K562 (cell line): ENCODE results near the gene FKBP7. TPM values are rescaled to one million over a fixed set of nuclear protein-coding genes. Genes with fewer than 3 reads are reported as not detected.

Source experiments
- ATAC-seq: fragments of 200-7000 bp; cut with Tn5 transposase; 3 replicates; pipeline ENCODE4 v1.9.1; 2020; ENCODE audit warnings: moderate library complexity
- BruUV-seq: library from RNA; stranded (reverse); fragments of 400-500 nt; replicated peaks from 2 replicates; lab custom pipeline; 2021; lab: Mats Ljungman, UMichigan
- CTCF ChIA-PET: fragments of 300-600 bp; formaldehyde crosslinking; extraction: SDS; loops from one replicate; lab custom pipeline; 2021; ENCODE audit warnings: low intra/inter-chr PET ratio; lab: Yijun Ruan, JAX
- POLR2A ChIA-PET: fragments of 300-600, 350-650 bp; sonication (Branson Sonifier 250); formaldehyde crosslinking; extraction: SDS; loops from one replicate; lab custom pipeline; 2021; ENCODE audit warnings: antibody characterized with exemption, inconsistent platforms; lab: Yijun Ruan, JAX
- DNase-seq, 4 experiments: peaks; one replicate each; pipeline versions ENCODE4 v3.0.0 to v3.0.0-alpha.2; 2011 to 2018; ENCODE audit warnings: low spot score in 3 of 4, mixed read lengths in 3 of 4; ENCODE audit errors: extremely low read depth in 1 of 4
- FAIRE-seq: peaks from 2 replicates; lab custom pipeline; 2011; peaks lifted over from hg19 to GRCh38; lab: Jason Lieb, UNC
- H2AFZ ChIP-seq: 2 replicates; pipeline ENCODE4 v1.6.0; 2011; ENCODE audit warnings: low read depth, low read length, control low read depth, inconsistent platforms
- H3K27ac ChIP-seq: fragments of 200-600 bp; 3 replicates; pipeline ENCODE4 v1.8.0; 2011; ENCODE audit warnings: low read depth, mild to moderate bottlenecking, control low read depth, inconsistent platforms, low read length, moderate library complexity, mixed read lengths; ENCODE audit errors: extremely low read depth
- H3K27me3 ChIP-seq, 2 experiments: fragments of 300-600 bp in 1 of 2; 2 replicates in 1 of 2; 3 replicates in 1 of 2; pipeline versions ENCODE4 v1.6.0 to v1.8.0; 2011; ENCODE audit warnings: inconsistent platforms in 2 of 2, low read length in 2 of 2, mild to moderate bottlenecking in 1 of 2, mixed read lengths in 1 of 2, moderate library complexity in 1 of 2; ENCODE audit not compliant: control insufficient read depth in 2 of 2, insufficient read depth in 2 of 2
- H3K36me3 ChIP-seq: fragments of 300-600 bp; 3 replicates; pipeline ENCODE4 v1.8.0; 2011; ENCODE audit warnings: mild to moderate bottlenecking, low read length, inconsistent platforms; ENCODE audit not compliant: control insufficient read depth, insufficient read depth
- H3K4me1 ChIP-seq, 2 experiments: fragments of 200-600 bp in 1 of 2; replicated peaks in 1 of 2; 2 replicates in 1 of 2; 3 replicates in 1 of 2; pipeline versions ENCODE4 v1.5.1 to v1.8.0; 2011; ENCODE audit warnings: inconsistent platforms in 2 of 2, low read length in 2 of 2, mild to moderate bottlenecking in 1 of 2, mixed read lengths in 1 of 2, moderate library complexity in 1 of 2; ENCODE audit not compliant: control insufficient read depth in 2 of 2, insufficient read depth in 2 of 2
- H3K4me2 ChIP-seq: 2 replicates; pipeline ENCODE4 v1.6.1; 2011; ENCODE audit warnings: low read length, control low read depth, inconsistent platforms, mixed read lengths; ENCODE audit not compliant: insufficient read depth
- H3K4me3 ChIP-seq: fragments of 200-600 bp; sonication (generic), shearing (Covaris generic); 2 replicates; pipeline ENCODE4 v1.5.1; 2016; ENCODE audit warnings: control low read depth, inconsistent platforms
- H3K79me2 ChIP-seq: fragments of 200-600 bp; 3 replicates; pipeline ENCODE4 v1.8.0; 2011; ENCODE audit warnings: low read length, inconsistent platforms; ENCODE audit not compliant: control insufficient read depth, insufficient read depth
- H3K9ac ChIP-seq, 2 experiments: 2 replicates each; pipeline versions ENCODE4 v1.6.0 to v1.6.1; 2011; ENCODE audit warnings: low read depth in 2 of 2, low read length in 2 of 2, control low read depth in 1 of 2, inconsistent platforms in 1 of 2, mild to moderate bottlenecking in 1 of 2, mixed read lengths in 1 of 2; ENCODE audit not compliant: insufficient read depth in 1 of 2
- H3K9me1 ChIP-seq: one replicate; pipeline ENCODE4 v1.6.0; 2011; ENCODE audit warnings: inconsistent platforms, mild to moderate bottlenecking, low read length, moderate library complexity; ENCODE audit not compliant: control insufficient read depth, insufficient read depth
- H3K9me3 ChIP-seq: replicated peaks from 2 replicates; pipeline ENCODE4 v1.5.1; 2011; ENCODE audit warnings: low read depth, low read length, inconsistent platforms; ENCODE audit not compliant: control insufficient read depth, insufficient read depth
- H4K20me1 ChIP-seq: replicated peaks from 2 replicates; pipeline ENCODE4 v1.6.1; 2011; ENCODE audit warnings: low read length, inconsistent platforms, mixed read lengths; ENCODE audit not compliant: control insufficient read depth, insufficient read depth
- CC2D1A ChIP-seq: fragments of 450-650 bp; IDR thresholded peaks from 2 replicates; pipeline ENCODE4 v1.6.1; 2017; ENCODE audit warnings: mild to moderate bottlenecking
- ETV6 ChIP-seq, 3 experiments: fragments of 150-350 bp in 1 of 3; sonication (generic) in 1 of 3; formaldehyde crosslinking in 1 of 3; IDR thresholded peaks; 2 replicates each; pipeline versions ENCODE4 v1.6.1 to v1.8.0; 2014 to 2022; ENCODE audit warnings: borderline replicate concordance in 2 of 3, low read depth in 2 of 3, antibody characterized with exemption in 1 of 3, low read length in 1 of 3, mild to moderate bottlenecking in 1 of 3, missing genetic modification reagents in 1 of 3
- HMG20A ChIP-seq: fragments of 450-650 bp; formaldehyde crosslinking; conservative IDR thresholded peaks from 2 replicates; pipeline ENCODE4 v1.4.0; 2020; ENCODE audit warnings: mild to moderate bottlenecking, mixed read lengths
- HNRNPK ChIP-seq: fragments of 200-400 bp; formaldehyde crosslinking; IDR thresholded peaks from one replicate; pipeline ENCODE4 v1.6.1; 2018; ENCODE audit warnings: mild to moderate bottlenecking, low read depth, low read length; ENCODE audit not compliant: poor library complexity, severe bottlenecking
- ZNF140 ChIP-seq: fragments of 250-450 bp; sonication (Bioruptor Pico); IDR thresholded peaks from 2 replicates; pipeline ENCODE4 v1.8.0; 2021; ENCODE audit warnings: moderate library complexity, mild to moderate bottlenecking, inconsistent platforms
- ZNF212 ChIP-seq: fragments of 450-650 bp; formaldehyde crosslinking; IDR thresholded peaks from 2 replicates; pipeline ENCODE4 v1.4.0; 2020; ENCODE audit warnings: mild to moderate bottlenecking
- ZNF57 ChIP-seq: fragments of 450-650 bp; formaldehyde crosslinking; IDR thresholded peaks from 2 replicates; pipeline ENCODE4 v1.4.0; 2020; ENCODE audit warnings: mild to moderate bottlenecking, moderate library complexity
- ZNF75A ChIP-seq: fragments of 450-650 bp; formaldehyde crosslinking; IDR thresholded peaks from 2 replicates; pipeline ENCODE4 v1.4.0; 2020; ENCODE audit warnings: mild to moderate bottlenecking
- ZNF77 ChIP-seq: fragments of 250-450 bp; sonication (Bioruptor Pico); IDR thresholded peaks from 2 replicates; pipeline ENCODE4 v1.5.0; 2020
- ZNF780A ChIP-seq: fragments of 250-450 bp; sonication (Bioruptor Pico); IDR thresholded peaks from 2 replicates; pipeline ENCODE4 v1.5.0; 2021; ENCODE audit warnings: mild to moderate bottlenecking
- WGBS: fragments of 100-300 bp; shearing (Covaris generic); methylation state at CpG from one replicate; pipeline ENCODE4 v1.1.6; 2016; ENCODE audit warnings: low coverage, mixed read lengths; ENCODE audit not compliant: insufficient coverage; ENCODE audit errors: missing lambda C conversion rate; 5-methylcytosine and 5-hydroxymethylcytosine counted together
- in situ Hi-C: fragments of 300-500 bp; cut with MboI; formaldehyde crosslinking; loops from 4 replicates; pipeline ENCODE4 v1.15.0; 2018; ENCODE audit warnings: inconsistent platforms, mixed read lengths
- intact Hi-C: fragments of 100-400 bp; cut with micrococcal nuclease; formaldehyde crosslinking; loops from 2 replicates; pipeline ENCODE4 v1.14.2; 2022
- polyA plus RNA-seq, 8 experiments: library from polyadenylated mRNA; depleted of rRNA in 4 of 8; stranded (reverse) in 5 of 8; unstranded in 3 of 8; fragments of >200 nt; fragmentation: Nextera tagmentation in 2 of 8; fragmentation: Illumina TruSeq in 1 of 8; extraction: Ambion mirVana in 2 of 8; extraction: Trizol in 1 of 8; gene quantifications; 2 replicates each; pipeline versions ENCODE4 v1.2.1 to v1.2.3, GENCODE V29; 2011 to 2014; ENCODE audit warnings: inconsistent platforms in 1 of 8, missing spikeins in 1 of 8
- total RNA-seq, 7 experiments: library from RNA; depleted of rRNA in 6 of 7; stranded (reverse); fragments of >200 nt in 6 of 7; fragmentation: Illumina TruSeq in 2 of 7; extraction: Trizol in 2 of 7; gene quantifications; 2 replicates each; pipeline versions ENCODE4 v1.2.1 to v1.2.3, GENCODE V29; 2011 to 2021; ENCODE audit warnings: low replicate concordance in 1 of 7
- TF ChIP-seq, protein P1 (sequence below): fragments of 250-450 bp; sonication (Bioruptor Pico); IDR thresholded peaks from 2 replicates; pipeline ENCODE4 v1.5.0; 2021
- TF ChIP-seq, protein P2 (sequence below): fragments of 450-650 bp; IDR thresholded peaks from 2 replicates; pipeline ENCODE4 v1.6.1; 2016
- TF ChIP-seq, protein P3 (sequence below): fragments of 250-450 bp; sonication (Bioruptor Pico); IDR thresholded peaks from 2 replicates; pipeline ENCODE4 v1.5.1; 2021; ENCODE audit warnings: mild to moderate bottlenecking
- TF ChIP-seq, protein P4 (sequence below): sonication (generic); formaldehyde crosslinking; IDR thresholded peaks from 2 replicates; pipeline ENCODE4 v1.9.0; 2022; ENCODE audit warnings: mild to moderate bottlenecking, missing genetic modification reagents
- TF ChIP-seq, protein P5 (sequence below): fragments of 250-450 bp; sonication (Bioruptor Pico); IDR thresholded peaks from 2 replicates; pipeline ENCODE4 v1.4.0; 2020

The FKBP7 gene
- total and polyA plus RNA-seq, 9 of the 15 experiments (the other 6 are each of a cell fraction or from before 2014, with no cell fraction given), result 6.1 to 23.2 (median 19.0) TPM

DNA sequence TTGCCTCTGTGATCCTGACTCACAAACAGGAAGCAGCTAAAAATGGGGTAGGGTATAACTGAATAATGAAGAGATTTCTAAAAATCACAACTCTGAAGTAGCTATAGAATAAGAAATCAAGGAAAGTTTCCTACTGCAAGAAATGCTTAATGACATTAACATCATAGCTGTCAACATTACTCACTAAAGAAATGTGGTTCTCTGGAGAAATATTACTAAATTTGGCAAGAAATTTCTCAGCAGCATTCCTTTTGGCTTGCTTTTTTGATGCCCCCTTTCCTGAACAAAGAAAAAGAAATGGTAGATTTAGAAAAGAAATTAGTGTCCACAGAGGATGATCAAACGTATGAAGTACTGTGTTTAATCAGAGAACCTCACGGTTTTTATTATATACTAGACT lies 37.0 kb downstream of the FKBP7 start:
- CTCF ChIA-PET, result no interaction called here

More for the DNA sequence above, 37.0 kb downstream of the FKBP7 start:
- H3K9ac ChIP-seq, result no peak overlapping the region
- intact Hi-C loops (no loop called here), in situ Hi-C loops (no loop called here)
- FAIRE-seq (no peak), DNase-seq (no peak), ATAC-seq (no peak)
- peaks cover 87% of the 10 kb centered on the region for H3K36me3 ChIP-seq
- H3K4me3 ChIP-seq, result no peak overlapping the region
- BruUV-seq, result no TSS peak
- H4K20me1 ChIP-seq, result no peaks in the 10 kb centered on the region
- no peak overlapping the region for H3K4me2 ChIP-seq
- no peak overlapping the region for H3K27ac ChIP-seq
- 84% methylated on average over 2 of the region's 2 CpGs for WGBS
- no peaks in the 10 kb centered on the region; a peak in 1 of 5 replicates for H3K4me1 ChIP-seq
- no peaks in the 10 kb centered on the region for H3K9me1 ChIP-seq
- no peaks in the 10 kb centered on the region for H3K27me3 ChIP-seq
- no peaks in the 10 kb centered on the region for H3K9me3 ChIP-seq
- H2AFZ ChIP-seq, result no peak overlapping the region
- TF ChIP-seq ZNF57 (CRISPR knock-in tag) (no peak), ZNF212 (no peak), ZNF77 (CRISPR knock-in tag) (no peak), ZNF780A (CRISPR knock-in tag) (no peak), ETV6 (IDR thresholded peaks at IDR 0.05; ENCODE audit: borderline replicate concordance in 1 of 2, low read depth in 2 of 2, low read length in 1 of 2) (no peak), ETV6 (CRISPR knock-in tag; IDR thresholded peaks at IDR 0.05; ENCODE audit: borderline replicate concordance) (no peak), CC2D1A (no peak), HNRNPK (no peak), ZNF140 (CRISPR knock-in tag) (no peak), ZNF75A (CRISPR knock-in tag) (no peak), HMG20A (CRISPR knock-in tag) (no peak)
- TF ChIP-seq, protein P1, sequence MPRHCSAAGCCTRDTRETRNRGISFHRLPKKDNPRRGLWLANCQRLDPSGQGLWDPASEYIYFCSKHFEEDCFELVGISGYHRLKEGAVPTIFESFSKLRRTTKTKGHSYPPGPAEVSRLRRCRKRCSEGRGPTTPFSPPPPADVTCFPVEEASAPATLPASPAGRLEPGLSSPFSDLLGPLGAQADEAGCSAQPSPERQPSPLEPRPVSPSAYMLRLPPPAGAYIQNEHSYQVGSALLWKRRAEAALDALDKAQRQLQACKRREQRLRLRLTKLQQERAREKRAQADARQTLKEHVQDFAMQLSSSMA (CRISPR knock-in tag), result no peak
- TF ChIP-seq, protein P2, sequence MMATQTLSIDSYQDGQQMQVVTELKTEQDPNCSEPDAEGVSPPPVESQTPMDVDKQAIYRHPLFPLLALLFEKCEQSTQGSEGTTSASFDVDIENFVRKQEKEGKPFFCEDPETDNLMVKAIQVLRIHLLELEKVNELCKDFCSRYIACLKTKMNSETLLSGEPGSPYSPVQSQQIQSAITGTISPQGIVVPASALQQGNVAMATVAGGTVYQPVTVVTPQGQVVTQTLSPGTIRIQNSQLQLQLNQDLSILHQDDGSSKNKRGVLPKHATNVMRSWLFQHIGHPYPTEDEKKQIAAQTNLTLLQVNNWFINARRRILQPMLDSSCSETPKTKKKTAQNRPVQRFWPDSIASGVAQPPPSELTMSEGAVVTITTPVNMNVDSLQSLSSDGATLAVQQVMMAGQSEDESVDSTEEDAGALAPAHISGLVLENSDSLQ, result no peak
- TF ChIP-seq, protein P3, sequence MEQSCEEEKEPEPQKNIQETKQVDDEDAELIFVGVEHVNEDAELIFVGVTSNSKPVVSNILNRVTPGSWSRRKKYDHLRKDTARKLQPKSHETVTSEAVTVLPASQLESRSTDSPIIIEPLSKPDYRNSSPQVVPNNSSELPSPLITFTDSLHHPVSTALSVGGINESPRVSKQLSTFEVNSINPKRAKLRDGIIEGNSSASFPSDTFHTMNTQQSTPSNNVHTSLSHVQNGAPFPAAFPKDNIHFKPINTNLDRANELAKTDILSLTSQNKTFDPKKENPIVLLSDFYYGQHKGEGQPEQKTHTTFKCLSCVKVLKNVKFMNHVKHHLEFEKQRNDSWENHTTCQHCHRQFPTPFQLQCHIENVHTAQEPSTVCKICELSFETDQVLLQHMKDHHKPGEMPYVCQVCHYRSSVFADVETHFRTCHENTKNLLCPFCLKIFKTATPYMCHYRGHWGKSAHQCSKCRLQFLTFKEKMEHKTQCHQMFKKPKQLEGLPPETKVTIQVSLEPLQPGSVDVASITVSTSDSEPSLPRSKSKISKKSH, result no peak
- TF ChIP-seq, protein P4, sequence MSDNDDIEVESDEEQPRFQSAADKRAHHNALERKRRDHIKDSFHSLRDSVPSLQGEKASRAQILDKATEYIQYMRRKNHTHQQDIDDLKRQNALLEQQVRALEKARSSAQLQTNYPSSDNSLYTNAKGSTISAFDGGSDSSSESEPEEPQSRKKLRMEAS, result no peak
- TF ChIP-seq, protein P5, sequence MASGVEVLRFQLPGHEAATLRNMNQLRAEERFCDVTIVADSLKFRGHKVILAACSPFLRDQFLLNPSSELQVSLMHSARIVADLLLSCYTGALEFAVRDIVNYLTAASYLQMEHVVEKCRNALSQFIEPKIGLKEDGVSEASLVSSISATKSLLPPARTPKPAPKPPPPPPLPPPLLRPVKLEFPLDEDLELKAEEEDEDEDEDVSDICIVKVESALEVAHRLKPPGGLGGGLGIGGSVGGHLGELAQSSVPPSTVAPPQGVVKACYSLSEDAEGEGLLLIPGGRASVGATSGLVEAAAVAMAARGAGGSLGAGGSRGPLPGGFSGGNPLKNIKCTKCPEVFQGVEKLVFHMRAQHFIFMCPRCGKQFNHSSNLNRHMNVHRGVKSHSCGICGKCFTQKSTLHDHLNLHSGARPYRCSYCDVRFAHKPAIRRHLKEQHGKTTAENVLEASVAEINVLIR (CRISPR knock-in tag), result no peak
- H3K79me2 ChIP-seq, result no peaks in the 10 kb centered on the region
- POLR2A ChIA-PET, result interaction anchor here (0.9 to 1.3 kb wide), 3 partner anchors 9 to 13 kb away, joined by 3 to 4 read pairs (median 4); partner anchors contain the start of genes PJVK and PRKRA
